ENCODE data around the gene NOTCH1.

The NOTCH1 gene

GRCh38 chr9:136571531-136571930 lies 25.7 kb upstream of the NOTCH1 start:
- Histone ChIP-seq H3K4me3 (replicated peaks; ENCODE audit: insufficient read depth, low read length) (no peak overlapping the region), H3K27me3 (ENCODE audit: insufficient read depth, poor library complexity, severe bottlenecking) (no peaks in the 10 kb centered on the region), H3K27ac (replicated peaks) (no peak overlapping the region)
- TF ChIP-seq GABPA (IDR thresholded peaks at IDR 0.05; ENCODE audit: low read depth), result no peak
- no peak for DNase-seq (ENCODE audit: low read depth in 1 of 2, low spot score in 1 of 2)

- no peak overlapping the region for H3K27ac ChIP-seq (replicated peaks)
These were observed 25.1 kb upstream of the NOTCH1 start for GRCh38 chr9:136570916-136571315.

DNA sequence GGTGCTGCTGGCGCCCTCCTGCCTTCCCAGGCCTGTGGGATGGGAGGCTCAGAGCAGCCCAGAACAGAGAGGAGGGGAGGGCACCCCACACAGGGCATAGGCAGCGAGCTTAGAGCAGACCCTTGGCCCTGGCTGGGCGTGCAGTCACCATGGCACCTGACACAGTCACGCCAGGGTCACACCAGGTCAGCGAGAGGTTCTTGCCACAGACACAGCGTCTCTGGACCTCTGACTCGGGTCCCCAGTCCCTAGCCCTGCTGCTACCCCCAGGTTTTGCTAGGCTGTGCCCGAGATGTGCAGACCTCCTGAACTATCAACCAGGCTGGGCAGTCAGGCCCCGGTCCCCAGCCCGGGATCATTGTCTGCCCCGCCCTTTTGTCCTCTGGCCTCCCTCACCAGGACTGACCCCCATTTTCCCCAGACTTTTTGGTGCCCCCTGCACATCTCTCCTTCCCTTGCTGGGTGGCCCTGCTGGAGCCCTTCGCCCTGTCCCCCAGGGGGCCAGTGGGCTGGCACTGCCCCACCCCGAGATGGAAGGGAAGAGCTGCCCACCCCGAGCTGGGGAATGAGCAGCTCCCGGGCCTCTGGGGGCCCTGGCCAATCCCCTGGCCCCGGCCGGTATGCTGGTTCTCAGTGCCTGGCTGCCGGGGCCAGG lies 24.5 kb upstream of the NOTCH1 start:
- TF ChIP-seq, protein P1, sequence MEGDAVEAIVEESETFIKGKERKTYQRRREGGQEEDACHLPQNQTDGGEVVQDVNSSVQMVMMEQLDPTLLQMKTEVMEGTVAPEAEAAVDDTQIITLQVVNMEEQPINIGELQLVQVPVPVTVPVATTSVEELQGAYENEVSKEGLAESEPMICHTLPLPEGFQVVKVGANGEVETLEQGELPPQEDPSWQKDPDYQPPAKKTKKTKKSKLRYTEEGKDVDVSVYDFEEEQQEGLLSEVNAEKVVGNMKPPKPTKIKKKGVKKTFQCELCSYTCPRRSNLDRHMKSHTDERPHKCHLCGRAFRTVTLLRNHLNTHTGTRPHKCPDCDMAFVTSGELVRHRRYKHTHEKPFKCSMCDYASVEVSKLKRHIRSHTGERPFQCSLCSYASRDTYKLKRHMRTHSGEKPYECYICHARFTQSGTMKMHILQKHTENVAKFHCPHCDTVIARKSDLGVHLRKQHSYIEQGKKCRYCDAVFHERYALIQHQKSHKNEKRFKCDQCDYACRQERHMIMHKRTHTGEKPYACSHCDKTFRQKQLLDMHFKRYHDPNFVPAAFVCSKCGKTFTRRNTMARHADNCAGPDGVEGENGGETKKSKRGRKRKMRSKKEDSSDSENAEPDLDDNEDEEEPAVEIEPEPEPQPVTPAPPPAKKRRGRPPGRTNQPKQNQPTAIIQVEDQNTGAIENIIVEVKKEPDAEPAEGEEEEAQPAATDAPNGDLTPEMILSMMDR (IDR thresholded peaks at IDR 0.05; ENCODE audit: insufficient read depth, low read length), result no peak
- TF ChIP-seq, protein P2, sequence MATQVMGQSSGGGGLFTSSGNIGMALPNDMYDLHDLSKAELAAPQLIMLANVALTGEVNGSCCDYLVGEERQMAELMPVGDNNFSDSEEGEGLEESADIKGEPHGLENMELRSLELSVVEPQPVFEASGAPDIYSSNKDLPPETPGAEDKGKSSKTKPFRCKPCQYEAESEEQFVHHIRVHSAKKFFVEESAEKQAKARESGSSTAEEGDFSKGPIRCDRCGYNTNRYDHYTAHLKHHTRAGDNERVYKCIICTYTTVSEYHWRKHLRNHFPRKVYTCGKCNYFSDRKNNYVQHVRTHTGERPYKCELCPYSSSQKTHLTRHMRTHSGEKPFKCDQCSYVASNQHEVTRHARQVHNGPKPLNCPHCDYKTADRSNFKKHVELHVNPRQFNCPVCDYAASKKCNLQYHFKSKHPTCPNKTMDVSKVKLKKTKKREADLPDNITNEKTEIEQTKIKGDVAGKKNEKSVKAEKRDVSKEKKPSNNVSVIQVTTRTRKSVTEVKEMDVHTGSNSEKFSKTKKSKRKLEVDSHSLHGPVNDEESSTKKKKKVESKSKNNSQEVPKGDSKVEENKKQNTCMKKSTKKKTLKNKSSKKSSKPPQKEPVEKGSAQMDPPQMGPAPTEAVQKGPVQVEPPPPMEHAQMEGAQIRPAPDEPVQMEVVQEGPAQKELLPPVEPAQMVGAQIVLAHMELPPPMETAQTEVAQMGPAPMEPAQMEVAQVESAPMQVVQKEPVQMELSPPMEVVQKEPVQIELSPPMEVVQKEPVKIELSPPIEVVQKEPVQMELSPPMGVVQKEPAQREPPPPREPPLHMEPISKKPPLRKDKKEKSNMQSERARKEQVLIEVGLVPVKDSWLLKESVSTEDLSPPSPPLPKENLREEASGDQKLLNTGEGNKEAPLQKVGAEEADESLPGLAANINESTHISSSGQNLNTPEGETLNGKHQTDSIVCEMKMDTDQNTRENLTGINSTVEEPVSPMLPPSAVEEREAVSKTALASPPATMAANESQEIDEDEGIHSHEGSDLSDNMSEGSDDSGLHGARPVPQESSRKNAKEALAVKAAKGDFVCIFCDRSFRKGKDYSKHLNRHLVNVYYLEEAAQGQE (IDR thresholded peaks at IDR 0.05; ENCODE audit: insufficient replicate concordance, low read depth), result no peak
- TF ChIP-seq GABPA (IDR thresholded peaks at IDR 0.05; ENCODE audit: low read depth) (no peak), POLR2AphosphoS5 (IDR thresholded peaks at IDR 0.05; ENCODE audit: low read depth) (no peak), SPI1 (IDR thresholded peaks at IDR 0.05; ENCODE audit: borderline replicate concordance, low read depth) (no peak)
- H3K27ac ChIP-seq (replicated peaks), result no peak overlapping the region
- no peaks in the 10 kb centered on the region for H3K27me3 ChIP-seq (ENCODE audit: insufficient read depth, poor library complexity, severe bottlenecking)
- no peak for DNase-seq (ENCODE audit: low read depth in 1 of 2, low spot score in 1 of 2)
- H3K4me3 ChIP-seq (replicated peaks; ENCODE audit: insufficient read depth, low read length), result no peak overlapping the region

More at GRCh38 chr9:136570916-136571315, 25.1 kb upstream of the NOTCH1 start:
- H3K4me3 ChIP-seq (replicated peaks; ENCODE audit: insufficient read depth, low read length), result no peak overlapping the region
- H3K27me3 ChIP-seq (ENCODE audit: insufficient read depth, poor library complexity, severe bottlenecking), result no peaks in the 10 kb centered on the region
- no peak for TF ChIP-seq SPI1 (IDR thresholded peaks at IDR 0.05; ENCODE audit: borderline replicate concordance, low read depth)
- no peak for DNase-seq (ENCODE audit: low read depth in 1 of 2, low spot score in 1 of 2)

DNA sequence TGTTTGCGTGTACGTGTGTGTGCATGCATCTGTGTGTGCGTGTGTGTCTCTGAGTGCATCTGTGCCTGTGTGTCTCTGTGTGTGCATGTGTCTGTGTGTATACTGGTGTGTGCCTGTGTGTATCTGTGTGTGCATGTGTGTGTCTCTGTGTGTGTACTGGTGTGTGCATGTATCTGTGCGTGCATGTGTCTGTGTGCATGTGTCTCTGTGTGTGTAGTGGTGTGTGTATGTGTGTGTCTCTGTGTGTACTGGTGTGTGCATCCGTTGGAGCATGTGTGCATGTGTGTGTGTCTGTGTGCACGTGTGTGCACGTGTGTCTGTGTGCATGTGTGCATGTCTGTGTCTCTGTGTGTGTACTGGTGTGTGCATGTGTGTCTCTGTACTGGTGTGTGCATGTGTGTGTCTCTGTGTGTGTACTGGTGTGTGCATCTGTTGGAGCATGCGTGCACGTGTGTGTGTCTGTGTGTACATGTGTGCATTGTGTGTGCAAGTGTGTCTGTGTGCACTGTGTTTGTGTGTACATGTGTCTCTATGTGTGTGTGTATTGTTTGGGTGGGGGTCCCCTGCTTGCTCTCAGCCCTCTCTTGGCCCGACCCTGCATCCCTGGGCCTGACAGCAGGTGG lies 23.8 kb upstream of the NOTCH1 start:
- H3K27ac ChIP-seq (replicated peaks), result no peak overlapping the region

More for the DNA sequence above, 23.8 kb upstream of the NOTCH1 start:
- Histone ChIP-seq H3K4me3 (replicated peaks; ENCODE audit: insufficient read depth, low read length) (no peak overlapping the region), H3K27me3 (ENCODE audit: insufficient read depth, poor library complexity, severe bottlenecking) (no peaks in the 10 kb centered on the region)
- TF ChIP-seq POLR2AphosphoS5 (IDR thresholded peaks at IDR 0.05; ENCODE audit: low read depth), result no peak
- no peak for TF ChIP-seq GABPA (IDR thresholded peaks at IDR 0.05; ENCODE audit: low read depth)
- no peak for TF ChIP-seq SPI1 (IDR thresholded peaks at IDR 0.05; ENCODE audit: borderline replicate concordance, low read depth)
- TF ChIP-seq, protein P1 (IDR thresholded peaks at IDR 0.05; ENCODE audit: insufficient read depth, low read length), result no peak
- TF ChIP-seq, protein P2 (IDR thresholded peaks at IDR 0.05; ENCODE audit: insufficient replicate concordance, low read depth), result no peak
- no peak for DNase-seq (ENCODE audit: low read depth in 1 of 2, low spot score in 1 of 2)

Measured in HL-60 (cell line).